Neural progenitor cell (in vitro differentiated cells): Measurements from ENCODE around the gene CD96. TPM values are rescaled to one million over a fixed set of nuclear protein-coding genes. Genes with fewer than 3 reads are reported as not detected.
A peak's percentile ranks its signal among the peaks of the same experiment; 100 is the strongest.
"Not testable (repeated sequence)": the region's sequence is repeated elsewhere in the genome, so short reads cannot be mapped to it uniquely, and the experiment has no call there.

ENCODE experiments used
- DNase-seq: peaks from one replicate; pipeline ENCODE4 v3.0.0-alpha.2; 2016; ENCODE audit warnings: low spot score
- H2AFZ ChIP-seq: fragments of 200-600 bp; sonication (generic); replicated peaks from 2 replicates; pipeline ENCODE4 v1.6.1; 2016; ENCODE audit warnings: antibody characterized with exemption
- H3F3A ChIP-seq: fragments of 200-600 bp; sonication (generic); 2 replicates; pipeline ENCODE4 v1.6.1; 2016; ENCODE audit warnings: antibody characterized with exemption, low read depth
- H3K27ac ChIP-seq: fragments of 200-600 bp; sonication (generic); 2 replicates; pipeline ENCODE4 v1.5.1; 2016; ENCODE audit warnings: mild to moderate bottlenecking
- H3K27me3 ChIP-seq: fragments of 200-600 bp; sonication (generic); 2 replicates; pipeline ENCODE4 v1.6.1; 2016; ENCODE audit warnings: mild to moderate bottlenecking, moderate library complexity
- H3K36me3 ChIP-seq: fragments of 200-600 bp; sonication (generic); 2 replicates; pipeline ENCODE4 v1.5.1; 2016
- H3K4me1 ChIP-seq: fragments of 200-600 bp; sonication (generic); 2 replicates; pipeline ENCODE4 v1.6.1; 2016; ENCODE audit warnings: mixed run types
- H3K4me2 ChIP-seq: fragments of 200-600 bp; sonication (generic); 2 replicates; pipeline ENCODE4 v1.6.1; 2016
- H3K4me3 ChIP-seq: fragments of 200-600 bp; sonication (generic); 2 replicates; pipeline ENCODE4 v1.5.1; 2016
- H3K79me2 ChIP-seq: fragments of 200-600 bp; sonication (generic); 2 replicates; pipeline ENCODE4 v1.6.1; 2016; ENCODE audit warnings: low read depth
- H3K9ac ChIP-seq: fragments of 200-600 bp; sonication (generic); 2 replicates; pipeline ENCODE4 v1.6.1; 2016
- H3K9me3 ChIP-seq: fragments of 200-600 bp; sonication (generic); 2 replicates; pipeline ENCODE4 v1.5.1; 2016; ENCODE audit warnings: low read depth
- H4K20me1 ChIP-seq: fragments of 200-600 bp; sonication (generic); 2 replicates; pipeline ENCODE4 v1.6.1; 2016; ENCODE audit warnings: low read depth
- H3K27ac Mint-ChIP-seq: 3 replicates; pipeline ENCODE4 v1.8.0; 2021; ENCODE audit warnings: mixed read lengths
- H3K27me3 Mint-ChIP-seq: 2 replicates; pipeline ENCODE4 v1.8.0; 2022; ENCODE audit warnings: low read depth, mild to moderate bottlenecking, inconsistent platforms, moderate library complexity, mixed read lengths; ENCODE audit not compliant: insufficient read depth
- H3K36me3 Mint-ChIP-seq: 3 replicates; pipeline ENCODE4 v1.8.0; 2021; ENCODE audit warnings: mixed read lengths
- H3K4me1 Mint-ChIP-seq: 3 replicates; pipeline ENCODE4 v1.8.0; 2021; ENCODE audit warnings: mixed read lengths
- H3K4me3 Mint-ChIP-seq: 3 replicates; pipeline ENCODE4 v1.8.0; 2021; ENCODE audit warnings: mild to moderate bottlenecking, moderate library complexity, mixed read lengths
- H3K9me3 Mint-ChIP-seq: 3 replicates; pipeline ENCODE4 v1.8.0; 2020; ENCODE audit warnings: mixed read lengths
- EZH2 ChIP-seq: fragments of 200-600 bp; sonication (generic); IDR thresholded peaks from 2 replicates; pipeline ENCODE4 v1.6.1; 2017; ENCODE audit warnings: antibody characterized with exemption, mild to moderate bottlenecking, moderate library complexity
- EZH2phosphoT487 ChIP-seq: fragments of 200-600 bp; sonication (generic); IDR thresholded peaks from 2 replicates; pipeline ENCODE4 v1.6.1; 2017; ENCODE audit warnings: antibody characterized with exemption
- total RNA-seq: library from RNA; depleted of rRNA; stranded (reverse); fragments of >200 nt; gene quantifications from 2 replicates; pipeline ENCODE4 v1.2.3, GENCODE V29; 2015; ENCODE audit warnings: low replicate concordance
- TF ChIP-seq, protein P1 (sequence below): fragments of 200-600 bp; sonication (generic); IDR thresholded peaks from 2 replicates; pipeline ENCODE4 v1.5.1; 2017; ENCODE audit warnings: antibody characterized with exemption, mild to moderate bottlenecking

CD96 gene
- total RNA-seq, 1 donor from 2014 or later: not detected

DNA sequence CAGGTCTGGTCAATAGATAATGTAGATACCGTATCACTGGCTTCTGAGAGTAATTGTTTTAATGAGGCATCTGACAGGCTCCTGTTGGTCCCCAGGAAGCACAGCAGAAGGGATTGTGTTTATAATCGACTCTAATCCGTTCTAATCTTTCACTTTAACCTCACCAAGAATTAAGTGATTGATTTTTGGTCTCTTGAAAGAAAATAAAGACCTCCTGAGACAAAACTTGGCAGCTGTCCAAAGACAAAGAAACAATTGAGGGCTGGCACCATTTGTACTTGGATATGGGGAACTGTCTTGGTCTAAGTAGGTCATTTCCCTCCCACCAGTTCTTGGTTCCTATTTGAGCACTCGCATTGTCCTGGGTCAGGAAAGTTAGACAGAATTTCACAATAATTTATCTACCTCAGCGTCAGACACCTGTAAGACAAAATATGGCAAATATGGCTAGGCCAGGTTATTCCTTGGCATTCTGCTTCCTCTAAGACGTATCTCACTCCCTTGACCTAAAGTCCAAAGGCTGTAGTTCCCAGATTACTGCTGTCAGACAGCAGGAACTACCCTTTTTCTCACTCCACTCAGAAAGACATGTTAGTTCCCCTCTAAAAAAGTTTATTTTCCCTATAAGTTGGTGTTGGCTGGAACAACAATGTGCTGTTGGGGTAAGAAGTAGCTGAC, 22.7 kb upstream of the CD96 start:
- Histone ChIP-seq H3K4me2 (peak overlapping the region; percentile 17), H4K20me1 (no peaks in the 10 kb centered on the region), H2AFZ (no peak overlapping the region), H3K27ac (no peak overlapping the region), H3K27me3 (no peaks in the 10 kb centered on the region), H3K9me3 (no peaks in the 10 kb centered on the region), H3F3A (no peaks in the 10 kb centered on the region), H3K36me3 (no peaks in the 10 kb centered on the region), H3K4me3 (no peak overlapping the region), H3K79me2 (no peaks in the 10 kb centered on the region), H3K4me1 (peaks cover 10% of the 10 kb centered on the region), H3K9ac (no peak overlapping the region)
- Mint-ChIP-seq H3K4me3 (no peak overlapping the region), H3K4me1 (peaks cover 20% of the 10 kb centered on the region), H3K27me3 (peaks cover 6% of the 10 kb centered on the region), H3K27ac (no peak overlapping the region), H3K36me3 (no peaks in the 10 kb centered on the region), H3K9me3 (peaks cover 2% of the 10 kb centered on the region)
- peak; percentile 12 for DNase-seq
- no peak for TF ChIP-seq EZH2
- TF ChIP-seq EZH2phosphoT487: no peak
- TF ChIP-seq, protein P1, sequence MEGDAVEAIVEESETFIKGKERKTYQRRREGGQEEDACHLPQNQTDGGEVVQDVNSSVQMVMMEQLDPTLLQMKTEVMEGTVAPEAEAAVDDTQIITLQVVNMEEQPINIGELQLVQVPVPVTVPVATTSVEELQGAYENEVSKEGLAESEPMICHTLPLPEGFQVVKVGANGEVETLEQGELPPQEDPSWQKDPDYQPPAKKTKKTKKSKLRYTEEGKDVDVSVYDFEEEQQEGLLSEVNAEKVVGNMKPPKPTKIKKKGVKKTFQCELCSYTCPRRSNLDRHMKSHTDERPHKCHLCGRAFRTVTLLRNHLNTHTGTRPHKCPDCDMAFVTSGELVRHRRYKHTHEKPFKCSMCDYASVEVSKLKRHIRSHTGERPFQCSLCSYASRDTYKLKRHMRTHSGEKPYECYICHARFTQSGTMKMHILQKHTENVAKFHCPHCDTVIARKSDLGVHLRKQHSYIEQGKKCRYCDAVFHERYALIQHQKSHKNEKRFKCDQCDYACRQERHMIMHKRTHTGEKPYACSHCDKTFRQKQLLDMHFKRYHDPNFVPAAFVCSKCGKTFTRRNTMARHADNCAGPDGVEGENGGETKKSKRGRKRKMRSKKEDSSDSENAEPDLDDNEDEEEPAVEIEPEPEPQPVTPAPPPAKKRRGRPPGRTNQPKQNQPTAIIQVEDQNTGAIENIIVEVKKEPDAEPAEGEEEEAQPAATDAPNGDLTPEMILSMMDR: no peak

DNA sequence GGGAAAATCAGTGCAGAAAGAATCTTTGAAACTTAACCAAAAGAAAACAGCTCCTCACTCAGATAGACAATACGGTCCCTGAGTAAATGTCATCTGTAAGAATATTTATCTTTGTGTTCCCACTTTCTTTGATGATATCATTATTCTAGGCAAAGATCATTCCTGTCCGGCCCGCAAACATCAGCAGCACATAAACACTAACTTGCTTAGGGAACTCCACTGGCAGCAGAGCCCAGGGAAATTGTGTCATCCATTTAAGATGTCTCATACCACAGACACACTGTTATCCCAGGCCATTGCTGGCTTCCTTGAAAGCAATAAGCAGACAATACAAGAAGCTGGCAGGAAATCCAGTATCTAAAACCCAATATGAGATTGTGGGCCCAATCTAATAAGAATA, 20.1 kb upstream of the CD96 start:
- DNase-seq: no peak
- no peaks in the 10 kb centered on the region for H3K36me3 Mint-ChIP-seq
- H3K27me3 Mint-ChIP-seq: peaks cover 4% of the 10 kb centered on the region
- H3K4me3 ChIP-seq: no peak overlapping the region
- no peak overlapping the region for H3K27ac Mint-ChIP-seq
- H2AFZ ChIP-seq: no peak overlapping the region
- H3K27me3 ChIP-seq: no peaks in the 10 kb centered on the region
- no peaks in the 10 kb centered on the region for H3K36me3 ChIP-seq
- TF ChIP-seq, protein P1: no peak
- TF ChIP-seq EZH2: no peak
- TF ChIP-seq EZH2phosphoT487: no peak
- H3K4me3 Mint-ChIP-seq: no peak overlapping the region
- no peaks in the 10 kb centered on the region for H3K79me2 ChIP-seq
- H3K4me2 ChIP-seq: no peak overlapping the region
- H3K9me3 Mint-ChIP-seq: peaks cover 4% of the 10 kb centered on the region
- H3F3A ChIP-seq: no peaks in the 10 kb centered on the region
- H3K9me3 ChIP-seq: no peaks in the 10 kb centered on the region
- H3K4me1 ChIP-seq: peaks cover 10% of the 10 kb centered on the region
- H3K4me1 Mint-ChIP-seq: peaks cover 20% of the 10 kb centered on the region
- H3K9ac ChIP-seq: no peak overlapping the region
- H3K27ac ChIP-seq: no peak overlapping the region
- no peaks in the 10 kb centered on the region for H4K20me1 ChIP-seq

DNA sequence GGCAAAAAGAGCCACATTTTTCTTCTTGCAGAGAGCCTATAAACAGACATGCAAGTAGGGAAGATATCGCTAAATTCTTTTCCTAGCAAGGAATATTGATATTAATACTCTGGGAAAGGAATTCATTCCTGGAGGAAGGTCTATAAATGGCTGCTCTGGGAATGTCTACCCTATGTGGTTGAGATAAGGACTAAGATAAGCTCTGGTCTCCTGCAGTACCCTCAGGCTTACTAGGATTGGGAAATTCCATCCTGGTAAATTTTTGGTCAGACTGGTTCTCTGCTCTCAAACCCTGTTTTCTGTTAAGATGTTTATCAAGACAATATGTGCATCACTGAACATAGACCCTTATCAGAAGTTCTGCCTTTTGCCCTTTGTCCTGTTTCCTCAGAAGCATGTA, 17.5 kb upstream of the CD96 start:
- not testable (repeated sequence) for DNase-seq, H3K9me3 ChIP-seq, H4K20me1 ChIP-seq, H3K4me1 ChIP-seq, H3K9ac ChIP-seq, H3K4me3 ChIP-seq, H3K4me2 ChIP-seq, H3K4me1 Mint-ChIP-seq, H3K27me3 ChIP-seq, H3K27ac Mint-ChIP-seq, H3K79me2 ChIP-seq, H3K27me3 Mint-ChIP-seq, H3F3A ChIP-seq, H3K4me3 Mint-ChIP-seq, H2AFZ ChIP-seq, H3K9me3 Mint-ChIP-seq, H3K36me3 ChIP-seq, H3K36me3 Mint-ChIP-seq, H3K27ac ChIP-seq

DNA sequence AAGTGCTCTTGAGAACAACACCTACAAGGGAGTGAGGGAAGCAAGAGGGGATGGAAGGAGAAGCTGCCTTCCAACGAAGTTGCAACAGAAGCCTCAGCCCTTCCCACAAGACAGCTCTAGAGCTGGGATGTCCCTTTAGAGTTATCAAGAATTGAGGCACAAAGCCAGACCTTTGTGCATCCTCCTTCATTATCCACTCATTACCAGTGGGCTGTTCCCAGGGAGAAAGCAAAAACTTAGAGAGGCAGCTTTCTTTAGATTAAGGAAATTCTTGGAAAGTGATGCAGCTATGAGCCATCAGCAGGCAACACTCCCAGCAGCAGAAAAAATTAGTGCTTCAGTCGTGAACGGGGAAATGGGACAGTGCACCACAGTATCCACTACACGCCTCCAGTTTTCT, 10.6 kb upstream of the CD96 start:
- H3K9me3 Mint-ChIP-seq: peaks cover 10% of the 10 kb centered on the region
- H3K27ac Mint-ChIP-seq: no peak overlapping the region
- H3K4me3 Mint-ChIP-seq: no peak overlapping the region
- Histone ChIP-seq H3K79me2 (no peaks in the 10 kb centered on the region), H3K4me2 (no peak overlapping the region), H3K9me3 (no peaks in the 10 kb centered on the region), H4K20me1 (no peaks in the 10 kb centered on the region), H3K27me3 (no peaks in the 10 kb centered on the region), H3K27ac (no peak overlapping the region), H3K9ac (no peak overlapping the region), H3F3A (no peaks in the 10 kb centered on the region), H3K36me3 (no peaks in the 10 kb centered on the region), H3K4me1 (no peaks in the 10 kb centered on the region), H2AFZ (no peak overlapping the region), H3K4me3 (no peak overlapping the region)
- DNase-seq: no peak
- H3K27me3 Mint-ChIP-seq: no peaks in the 10 kb centered on the region
- TF ChIP-seq EZH2 (no peak), EZH2phosphoT487 (no peak)
- TF ChIP-seq, protein P1: no peak
- H3K36me3 Mint-ChIP-seq: no peaks in the 10 kb centered on the region
- H3K4me1 Mint-ChIP-seq: no peaks in the 10 kb centered on the region
